ENCODE results near the gene PLXDC2.

DNA sequence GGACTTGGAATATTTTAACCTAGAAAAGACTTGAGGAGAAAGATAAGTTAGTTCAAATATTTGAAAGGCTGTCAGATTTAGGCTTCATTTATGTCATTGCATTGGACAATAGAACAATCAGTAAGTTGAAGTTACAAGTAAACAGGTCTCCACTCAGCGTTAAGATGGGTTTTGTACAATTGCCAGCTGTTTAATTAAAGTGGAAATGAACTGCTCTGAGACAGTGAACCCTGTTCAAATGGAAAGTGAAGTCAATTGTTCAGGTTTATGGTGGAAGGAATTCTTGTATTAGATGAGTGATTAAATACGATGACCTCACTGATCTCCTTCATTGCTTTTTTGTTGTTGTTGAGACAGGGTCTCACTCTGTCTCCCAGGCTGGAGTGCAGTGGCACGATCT, 151.7 kb downstream of the PLXDC2 start:
- TF ChIP-seq, protein P1, sequence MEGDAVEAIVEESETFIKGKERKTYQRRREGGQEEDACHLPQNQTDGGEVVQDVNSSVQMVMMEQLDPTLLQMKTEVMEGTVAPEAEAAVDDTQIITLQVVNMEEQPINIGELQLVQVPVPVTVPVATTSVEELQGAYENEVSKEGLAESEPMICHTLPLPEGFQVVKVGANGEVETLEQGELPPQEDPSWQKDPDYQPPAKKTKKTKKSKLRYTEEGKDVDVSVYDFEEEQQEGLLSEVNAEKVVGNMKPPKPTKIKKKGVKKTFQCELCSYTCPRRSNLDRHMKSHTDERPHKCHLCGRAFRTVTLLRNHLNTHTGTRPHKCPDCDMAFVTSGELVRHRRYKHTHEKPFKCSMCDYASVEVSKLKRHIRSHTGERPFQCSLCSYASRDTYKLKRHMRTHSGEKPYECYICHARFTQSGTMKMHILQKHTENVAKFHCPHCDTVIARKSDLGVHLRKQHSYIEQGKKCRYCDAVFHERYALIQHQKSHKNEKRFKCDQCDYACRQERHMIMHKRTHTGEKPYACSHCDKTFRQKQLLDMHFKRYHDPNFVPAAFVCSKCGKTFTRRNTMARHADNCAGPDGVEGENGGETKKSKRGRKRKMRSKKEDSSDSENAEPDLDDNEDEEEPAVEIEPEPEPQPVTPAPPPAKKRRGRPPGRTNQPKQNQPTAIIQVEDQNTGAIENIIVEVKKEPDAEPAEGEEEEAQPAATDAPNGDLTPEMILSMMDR (IDR thresholded peaks at IDR 0.05; ENCODE audit: borderline replicate concordance, extremely low read depth, low read length, poor library complexity, severe bottlenecking), result no peak
- no peak for TF ChIP-seq EZH2 (IDR thresholded peaks at IDR 0.05; ENCODE audit: borderline replicate concordance, low read depth, low read length, severe bottlenecking)

All from DND-41 (cell line).